Large intestine (tissue), 3 donors: ENCODE results near the gene ZNF92. TPM values are rescaled to one million over a fixed set of nuclear protein-coding genes. Genes with fewer than 3 reads are reported as not detected.
"Not testable (repeated sequence)": the region's sequence is repeated elsewhere in the genome, so short reads cannot be mapped to it uniquely, and the experiment has no call there.

Source experiments
- DNase-seq, 2 donors: peaks; one replicate each; pipeline versions ENCODE4 v3.0.0 to v3.0.0-alpha.2; 2013
- H3K27ac ChIP-seq: one replicate; pipeline ENCODE4 v1.5.1; 2013; ENCODE audit warnings: low read length
- H3K27me3 ChIP-seq: 2 replicates; pipeline ENCODE4 v1.6.1; 2013; ENCODE audit warnings: low read length; ENCODE audit not compliant: control insufficient read depth, insufficient read depth
- H3K36me3 ChIP-seq: 2 replicates; pipeline ENCODE4 v1.6.1; 2013; ENCODE audit warnings: low read length; ENCODE audit not compliant: control insufficient read depth, insufficient read depth
- H3K4me1 ChIP-seq: one replicate; pipeline ENCODE4 v1.6.1; 2013; ENCODE audit warnings: low read length; ENCODE audit not compliant: control insufficient read depth, insufficient read depth
- H3K4me3 ChIP-seq: one replicate; pipeline ENCODE4 v1.5.1; 2013; ENCODE audit warnings: low read length
- H3K9me3 ChIP-seq: one replicate; pipeline ENCODE4 v1.6.1; 2013; ENCODE audit warnings: mild to moderate bottlenecking, low read depth, low read length, moderate library complexity; ENCODE audit not compliant: control insufficient read depth
- WGBS: methylation state at CpG from one replicate; pipeline ENCODE4 v1.1.5; 2013; ENCODE audit warnings: low lambda C conversion rate; ENCODE audit not compliant: insufficient coverage; 5-methylcytosine and 5-hydroxymethylcytosine counted together
- polyA plus RNA-seq: library from polyadenylated mRNA; unstranded; fragments of 120-200 nt; gene quantifications from one replicate; pipeline ENCODE4 v1.2.1, GENCODE V29; 2013

Gene ZNF92
- polyA plus RNA-seq, 1 donor = 12.4 TPM

GRCh38 chr7:65411249-65411648 is 37.6 kb downstream of the ZNF92 start:
- H3K36me3 ChIP-seq = no peaks in the 10 kb centered on the region
- H3K27me3 ChIP-seq = no peaks in the 10 kb centered on the region
- H3K4me1 ChIP-seq = no peaks in the 10 kb centered on the region
- H3K27ac ChIP-seq = no peak overlapping the region
- DNase-seq = no peak
- H3K4me3 ChIP-seq = no peak overlapping the region
- H3K9me3 ChIP-seq = no peaks in the 10 kb centered on the region

- Histone ChIP-seq H3K4me3 (no peak overlapping the region), H3K9me3 (no peaks in the 10 kb centered on the region), H3K4me1 (no peaks in the 10 kb centered on the region), H3K36me3 (no peaks in the 10 kb centered on the region), H3K27ac (no peak overlapping the region), H3K27me3 (no peaks in the 10 kb centered on the region)
- DNase-seq = no peak
Measured at GRCh38 chr7:65422670-65423069, 49.0 kb downstream of the ZNF92 start.

- not testable (repeated sequence) for H3K9me3 ChIP-seq, H3K4me1 ChIP-seq, H3K27ac ChIP-seq, H3K27me3 ChIP-seq, DNase-seq, H3K36me3 ChIP-seq, H3K4me3 ChIP-seq
- no CpG with 5 or more reads among the region's 3 CpGs for WGBS
Measured at GRCh38 chr7:65423286-65423685, 49.6 kb downstream of the ZNF92 start.

GRCh38 chr7:65429642-65430343 is 56.1 kb downstream of the ZNF92 start:
- DNase-seq = no peak
- H3K36me3 ChIP-seq = no peaks in the 10 kb centered on the region
- WGBS = no CpG with 5 or more reads among the region's 26 CpGs
- H3K27ac ChIP-seq = no peak overlapping the region
- H3K4me3 ChIP-seq = no peak overlapping the region
- H3K4me1 ChIP-seq = no peaks in the 10 kb centered on the region
- no peaks in the 10 kb centered on the region for H3K27me3 ChIP-seq
- H3K9me3 ChIP-seq = no peaks in the 10 kb centered on the region

GRCh38 chr7:65430344-65431186 is 56.9 kb downstream of the ZNF92 start:
- no peak for DNase-seq
- Histone ChIP-seq H3K36me3 (no peaks in the 10 kb centered on the region), H3K27me3 (no peaks in the 10 kb centered on the region), H3K27ac (no peak overlapping the region), H3K4me3 (no peak overlapping the region), H3K9me3 (no peaks in the 10 kb centered on the region), H3K4me1 (no peaks in the 10 kb centered on the region)
- 75% methylated on average over 4 of the region's 26 CpGs for WGBS

- no CpG with 5 or more reads among the region's 3 CpGs for WGBS
- no peaks in the 10 kb centered on the region for H3K36me3 ChIP-seq
- no peaks in the 10 kb centered on the region for H3K4me1 ChIP-seq
- DNase-seq = no peak
- H3K4me3 ChIP-seq = no peak overlapping the region
- no peaks in the 10 kb centered on the region for H3K27me3 ChIP-seq
- no peaks in the 10 kb centered on the region for H3K9me3 ChIP-seq
- H3K27ac ChIP-seq = no peak overlapping the region
Measured at GRCh38 chr7:65434307-65434706, 60.7 kb downstream of the ZNF92 start.

GRCh38 chr7:65436163-65436562 is 62.5 kb downstream of the ZNF92 start:
- Histone ChIP-seq H3K9me3 (no peaks in the 10 kb centered on the region), H3K27ac (no peak overlapping the region), H3K4me3 (no peak overlapping the region), H3K4me1 (no peaks in the 10 kb centered on the region), H3K36me3 (no peaks in the 10 kb centered on the region), H3K27me3 (no peaks in the 10 kb centered on the region)
- DNase-seq = no peak

- Histone ChIP-seq H3K27me3 (no peaks in the 10 kb centered on the region), H3K4me3 (no peak overlapping the region), H3K36me3 (no peaks in the 10 kb centered on the region), H3K27ac (no peak overlapping the region), H3K9me3 (no peaks in the 10 kb centered on the region), H3K4me1 (no peaks in the 10 kb centered on the region)
- 40% methylated on average over 1 of the region's 2 CpGs for WGBS
- no peak for DNase-seq
Measured at GRCh38 chr7:65438598-65438997, 64.9 kb downstream of the ZNF92 start.

- no peaks in the 10 kb centered on the region for H3K4me1 ChIP-seq
- no peaks in the 10 kb centered on the region for H3K36me3 ChIP-seq
- no peaks in the 10 kb centered on the region for H3K27me3 ChIP-seq
- H3K4me3 ChIP-seq = no peak overlapping the region
- no peak overlapping the region for H3K27ac ChIP-seq
- H3K9me3 ChIP-seq = no peaks in the 10 kb centered on the region
- DNase-seq = no peak
Measured at GRCh38 chr7:65441010-65441409, 67.4 kb downstream of the ZNF92 start.

- no peak for DNase-seq
- no CpG with 5 or more reads among the region's 1 CpG for WGBS
- Histone ChIP-seq H3K4me1 (no peaks in the 10 kb centered on the region), H3K27ac (no peak overlapping the region), H3K27me3 (no peaks in the 10 kb centered on the region), H3K9me3 (peaks cover 5% of the 10 kb centered on the region), H3K4me3 (no peak overlapping the region), H3K36me3 (no peaks in the 10 kb centered on the region)
Measured at GRCh38 chr7:65444205-65444842, 70.7 kb downstream of the ZNF92 start.
